Heart left ventricle (tissue), 16 donors: ENCODE data around the gene HTT. TPM values are rescaled to one million over a fixed set of nuclear protein-coding genes. Genes with fewer than 3 reads are reported as not detected.

ENCODE experiments used
- ATAC-seq, 4 donors: fragments of 200-7000 bp; cut with Tn5 transposase; one replicate each; pipeline ENCODE4 v1.9.1; 2020 to 2022; ENCODE audit warnings: moderate library complexity in 4 of 4, mild to moderate bottlenecking in 3 of 4, moderate number of reproducible peaks in 1 of 4
- DNase-seq, 5 donors: peaks; one replicate each; pipeline ENCODE4 v3.0.0-alpha.2; 2020
- H3K27ac ChIP-seq, 12 donors: fragments of 200-600 bp; sonication (generic) in 4 of 12; one replicate each; pipeline versions ENCODE4 v1.5.0 to v1.8.0; 2016 to 2022; ENCODE audit warnings: mild to moderate bottlenecking in 2 of 12
- H3K27me3 ChIP-seq, 9 donors: fragments of 200-600 bp; sonication (generic) in 2 of 9; one replicate each; pipeline versions ENCODE4 v1.5.1 to v1.8.0; 2016 to 2022; ENCODE audit warnings: mild to moderate bottlenecking in 3 of 9
- H3K36me3 ChIP-seq, 9 donors: fragments of 200-600 bp; sonication (generic) in 2 of 9; one replicate each; pipeline versions ENCODE4 v1.5.0 to v1.8.0; 2018 to 2022; ENCODE audit warnings: mild to moderate bottlenecking in 2 of 9
- H3K4me1 ChIP-seq, 12 donors: fragments of 200-600 bp; sonication (generic) in 4 of 12; one replicate each; pipeline versions ENCODE4 v1.5.0 to v1.8.0; 2016 to 2022; ENCODE audit warnings: mild to moderate bottlenecking in 3 of 12
- H3K4me3 ChIP-seq, 12 donors: fragments of 200-600 bp; sonication (generic) in 4 of 12; one replicate each; pipeline versions ENCODE4 v1.5.0 to v1.8.0; 2017 to 2022; ENCODE audit warnings: mild to moderate bottlenecking in 9 of 12, moderate library complexity in 4 of 12
- H3K9me3 ChIP-seq, 12 donors: fragments of 200-600 bp; sonication (generic) in 4 of 12; one replicate each; pipeline versions ENCODE4 v1.5.0 to v1.8.0; 2016 to 2022; ENCODE audit warnings: mild to moderate bottlenecking in 1 of 12
- CTCF ChIP-seq, 12 donors: fragments of 200-600 bp; sonication (generic) in 4 of 12; IDR thresholded peaks; one replicate each; pipeline versions ENCODE4 v1.5.0 to v1.8.0; 2018 to 2022; ENCODE audit warnings: antibody characterized with exemption in 12 of 12, mild to moderate bottlenecking in 5 of 12
- POLR2A ChIP-seq, 2 donors: fragments of 450-650 bp; IDR thresholded peaks; one replicate each; pipeline ENCODE4 v1.6.1; 2017; ENCODE audit warnings: antibody characterized with exemption in 2 of 2, mild to moderate bottlenecking in 2 of 2, moderate library complexity in 2 of 2
- WGBS, 4 donors: extraction: QIAGEN DNeasy Blood & Tissue Kit in 2 of 4; methylation state at CpG; one replicate each; pipeline versions ENCODE4 v1.1.5 to v1.1.7; 2013 to 2018; 5-methylcytosine and 5-hydroxymethylcytosine counted together
- intact Hi-C, 10 donors: fragments of 100-400 bp; cut with DNase I; formaldehyde crosslinking; loops; one replicate each; pipeline versions ENCODE4 v1.11.1 to v1.14.2; 2022
- polyA plus RNA-seq, 2 donors: library from polyadenylated mRNA; stranded (reverse); fragments of 200-250 nt; gene quantifications; one replicate each; pipeline ENCODE4 v1.2.3, GENCODE V29; 2013
- total RNA-seq, 9 donors: library from RNA; depleted of rRNA in 2 of 9; stranded (reverse); fragments of >200 nt in 2 of 9; fragmentation: NEBNext Ultra II Directional in 3 of 9; extraction: Animal tissue kit (Norgen Biotek cat#: 25700) in 3 of 9; gene quantifications; one replicate each; pipeline versions ENCODE4 v1.1.0 to v1.2.4, GENCODE V29; 2016 to 2023
- donor health status: ischemic (EF 13 %, LVEDD 7.1; RV severe dilation, severe dysfunction).
- donor health status: healthy with polysubstance abuse.
- donor health status: DM: no; HTN: yes; CAD: no.
- donor health status: DM: no; HTN: no; CAD: no.
- donor health status: ischemic (EF 25% LVEDD 6.9; RV normal size, moderate dysfunction).
- donor health status: ischemic (EF 25% LVEDD 5.7; RV mildly dilated, moderate dysfunction).
- donor health status: healthy.
- donor health status: DM: yes; HTN: yes; CAD: no.
- donor health status: ischemic (EF 35%, LVEDD 5.7; RV mildly dilated, moderate dysfunction).
- donor health status: nonischemic (EF 11% LVEDD 7.7; RV severe dilation, severe dysfunction).
- donor health status: DM: yes; HTN: yes; CAD: no.
- donor health status: PGD.
- donor health status: ischemic (EF 29% LVEDD 5.4; RV normal size, mild dysfunction).
- donor health status: nonischemic (EF 23%, LVEDD 6.1; RV moderate dilation, normal function).

HTT gene
- total and polyA plus RNA-seq, 11 donors, result 13.9 to 122 (median 25.1) TPM

GRCh38 chr4:3042226-3042625, 32.3 kb upstream of the HTT start:
- Histone ChIP-seq H3K4me1 (peaks cover 0 to 65% (median 23%) of the 10 kb centered on the region in 12 donors), H3K4me3 (peak overlapping the region; percentile 19 to 63 (median 56))
- WGBS, 4 donors, result 62 to 80% (median 67%) methylated on average over 10 of the region's 10 CpGs

GRCh38 chr4:3043282-3044020, 31.0 kb upstream of the HTT start:
- DNase-seq (no peak), ATAC-seq (no peak)
- Histone ChIP-seq H3K4me1 (peaks cover 0 to 61% (median 15%) of the 10 kb centered on the region in 12 donors), H3K4me3 (no peak overlapping the region), H3K27ac (no peak overlapping the region), H3K36me3 (no peaks in the 10 kb centered on the region), H3K9me3 (no peaks in the 10 kb centered on the region), H3K27me3 (no peaks in the 10 kb centered on the region)
- TF ChIP-seq CTCF (IDR thresholded peaks at IDR 0.05) (no peak), POLR2A (IDR thresholded peaks at IDR 0.05) (no peak)
- 86 to 91% (median 88%) methylated on average over 11 of the region's 11 CpGs for WGBS, 4 donors
- intact Hi-C loops, result loop anchor here in 1 of 10 donors (5.0 kb wide), 1 partner anchor 281 kb away; no protein-coding TSS in a partner anchor

More at GRCh38 chr4:3042226-3042625, 32.3 kb upstream of the HTT start:
- no peak for DNase-seq
- Histone ChIP-seq H3K27me3 (no peaks in the 10 kb centered on the region), H3K27ac (peak overlapping the region in 9 of 12 donors; percentile 54 to 88 (median 75)), H3K36me3 (no peaks in the 10 kb centered on the region), H3K9me3 (no peaks in the 10 kb centered on the region)
- TF ChIP-seq CTCF (IDR thresholded peaks at IDR 0.05), result no peak
- no peak for TF ChIP-seq POLR2A (IDR thresholded peaks at IDR 0.05)
- ATAC-seq, result no peak
- intact Hi-C loops, result loop anchor here in 1 of 10 donors (5.0 kb wide), 1 partner anchor 280 kb away; no protein-coding TSS in a partner anchor

- Histone ChIP-seq H3K27ac (peak overlapping the region in 1 of 12 donors; percentile 69), H3K4me1 (peaks cover 0 to 58% (median 14%) of the 10 kb centered on the region in 12 donors)
These were observed 29.3 kb upstream of the HTT start for GRCh38 chr4:3044870-3045819.

More at GRCh38 chr4:3044870-3045819, 29.3 kb upstream of the HTT start:
- H3K4me3 ChIP-seq, result no peak overlapping the region
- intact Hi-C loops, result loop anchor here in 1 of 10 donors (5.0 kb wide), 1 partner anchor 283 kb away; no protein-coding TSS in a partner anchor
- peak in 2 of 4 donors; percentile 38 to 57 for ATAC-seq
- whole genome bisulfite sequencing, 4 donors, result 77 to 85% (median 81%) methylated on average over 21 to 22 of the region's 22 CpGs
- TF ChIP-seq POLR2A (IDR thresholded peaks at IDR 0.05) (no peak), CTCF (IDR thresholded peaks at IDR 0.05) (peak in 1 of 12 donors; percentile 0)
- no peaks in the 10 kb centered on the region for H3K36me3 ChIP-seq
- DNase-seq, result peak in 4 of 5 donors; percentile 45 to 82 (median 62)
- H3K9me3 ChIP-seq, result no peaks in the 10 kb centered on the region
- H3K27me3 ChIP-seq, result no peaks in the 10 kb centered on the region
